Measurements from ENCODE around the gene CUL1. TPM values are rescaled to one million over a fixed set of nuclear protein-coding genes. Genes with fewer than 3 reads are reported as not detected.

CUL1 gene
- total RNA-seq, 6 experiments from 2014 or later = 42.9 to 50.9 (median 49.2) TPM

DNA sequence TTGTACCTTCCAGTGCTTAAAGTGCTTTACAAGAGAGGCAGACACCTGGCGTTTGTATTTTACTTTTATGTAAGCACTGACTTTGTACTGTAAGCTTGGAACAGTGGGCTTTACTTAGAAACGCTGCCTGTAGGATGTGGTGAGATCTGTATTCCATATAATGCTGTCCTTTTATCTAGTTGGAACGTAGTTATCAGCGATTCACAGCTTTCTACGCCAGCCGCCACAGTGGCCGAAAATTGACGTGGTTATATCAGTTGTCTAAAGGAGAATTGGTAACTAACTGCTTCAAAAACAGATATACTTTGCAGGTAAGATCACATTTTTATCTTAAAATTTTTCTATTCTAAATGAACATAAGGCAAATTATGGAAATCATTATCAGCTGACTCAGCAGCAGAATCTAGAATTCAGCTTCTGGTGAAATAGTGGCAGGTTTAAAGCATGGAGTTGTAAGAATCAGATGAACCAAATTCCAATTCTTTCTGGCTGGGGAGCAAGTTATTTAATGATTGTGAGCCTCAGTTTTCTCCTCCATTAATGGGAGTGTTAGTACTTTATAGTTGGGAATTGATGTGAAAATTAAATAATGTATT lies 91.5 kb downstream of the CUL1 start:
- peaks cover 58% of the 10 kb centered on the region for H3K36me3 Mint-ChIP-seq (ENCODE audit: low read depth)
- H3K27me3 Mint-ChIP-seq (ENCODE audit: insufficient read depth) = peaks cover 2% of the 10 kb centered on the region; the same call in 1 of the 2 replicates
- peaks cover 4% of the 10 kb centered on the region; the same call in 1 of the 2 replicates for H3K4me1 Mint-ChIP-seq (ENCODE audit: low read depth)
- no peak overlapping the region for H3K27ac Mint-ChIP-seq
- no peak for DNase-seq
- H3K9me3 Mint-ChIP-seq = no peaks in the 10 kb centered on the region
- no peak for TF ChIP-seq CTCF (IDR thresholded peaks at IDR 0.05)
- no peak overlapping the region for H3K4me3 Mint-ChIP-seq

DNA sequence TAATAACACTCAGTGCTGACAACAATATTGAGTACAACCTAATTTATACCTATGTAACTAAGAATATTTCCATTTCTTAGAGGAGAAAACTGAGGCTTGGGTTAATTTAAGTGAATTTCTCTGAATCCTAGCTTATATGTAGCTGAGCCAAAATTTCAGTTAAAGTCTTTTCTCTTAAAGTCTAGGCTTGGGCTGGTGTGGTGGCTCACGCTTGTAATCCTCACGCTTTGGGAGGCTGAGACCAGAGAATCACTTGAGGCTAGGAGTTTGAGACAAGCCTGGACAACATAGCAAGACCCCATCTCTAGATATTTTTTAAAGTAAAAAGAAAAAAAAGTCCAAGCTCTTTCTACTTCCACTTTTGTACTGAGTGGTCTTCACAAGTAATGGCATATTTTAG lies 92.1 kb downstream of the CUL1 start:
- H3K27ac Mint-ChIP-seq = no peak overlapping the region
- DNase-seq = no peak
- TF ChIP-seq CTCF (IDR thresholded peaks at IDR 0.05) = no peak
- no peak overlapping the region for H3K4me3 Mint-ChIP-seq
- peaks cover 1% of the 10 kb centered on the region; the same call in 1 of the 2 replicates for H3K27me3 Mint-ChIP-seq (ENCODE audit: insufficient read depth)
- H3K36me3 Mint-ChIP-seq (ENCODE audit: low read depth) = peaks cover 58% of the 10 kb centered on the region
- peaks cover 4% of the 10 kb centered on the region; the same call in 1 of the 2 replicates for H3K4me1 Mint-ChIP-seq (ENCODE audit: low read depth)
- no peaks in the 10 kb centered on the region for H3K9me3 Mint-ChIP-seq

DNA sequence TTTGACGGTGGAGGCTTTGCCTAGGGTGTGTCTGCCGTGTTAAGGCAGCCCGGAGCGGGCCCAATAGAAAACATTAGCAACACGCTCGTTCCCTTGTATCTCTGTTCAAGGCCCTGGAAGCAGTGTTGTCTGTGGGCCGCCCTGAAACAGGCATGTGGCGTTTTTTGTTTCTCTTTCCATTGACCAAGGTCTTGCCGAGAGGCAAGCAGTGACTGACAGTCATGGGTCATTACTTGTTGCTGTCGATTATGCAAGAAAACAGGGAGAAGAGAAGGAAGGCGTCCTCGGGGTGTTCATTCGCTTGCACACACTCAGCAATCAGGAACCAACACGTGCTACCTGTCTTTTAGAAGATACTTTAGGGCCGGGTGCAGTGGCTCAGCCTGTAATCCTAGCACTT lies 92.8 kb downstream of the CUL1 start:
- no peak overlapping the region for H3K27ac Mint-ChIP-seq
- H3K36me3 Mint-ChIP-seq (ENCODE audit: low read depth) = peaks cover 57% of the 10 kb centered on the region
- H3K27me3 Mint-ChIP-seq (ENCODE audit: insufficient read depth) = peaks cover 1% of the 10 kb centered on the region; the same call in 1 of the 2 replicates
- H3K4me3 Mint-ChIP-seq = no peak overlapping the region
- no peaks in the 10 kb centered on the region for H3K9me3 Mint-ChIP-seq
- H3K4me1 Mint-ChIP-seq (ENCODE audit: low read depth) = peaks cover 4% of the 10 kb centered on the region; the same call in 1 of the 2 replicates
- DNase-seq = no peak
- no peak for TF ChIP-seq CTCF (IDR thresholded peaks at IDR 0.05)

- H3K9me3 Mint-ChIP-seq = no peaks in the 10 kb centered on the region
- peaks cover 53% of the 10 kb centered on the region for H3K36me3 Mint-ChIP-seq (ENCODE audit: low read depth)
- H3K27me3 Mint-ChIP-seq (ENCODE audit: insufficient read depth) = peaks cover 1% of the 10 kb centered on the region; the same call in 1 of the 2 replicates
- peaks cover 4% of the 10 kb centered on the region; the same call in 1 of the 2 replicates for H3K4me1 Mint-ChIP-seq (ENCODE audit: low read depth)
- TF ChIP-seq CTCF (IDR thresholded peaks at IDR 0.05) = no peak
- peak overlapping the region; percentile 17; the same call in 1 of the 2 replicates for H3K27ac Mint-ChIP-seq
- no peak overlapping the region for H3K4me3 Mint-ChIP-seq
- DNase-seq = no peak
Observed at GRCh38 chr7:148793590-148793989, 94.9 kb downstream of the CUL1 start.

DNA sequence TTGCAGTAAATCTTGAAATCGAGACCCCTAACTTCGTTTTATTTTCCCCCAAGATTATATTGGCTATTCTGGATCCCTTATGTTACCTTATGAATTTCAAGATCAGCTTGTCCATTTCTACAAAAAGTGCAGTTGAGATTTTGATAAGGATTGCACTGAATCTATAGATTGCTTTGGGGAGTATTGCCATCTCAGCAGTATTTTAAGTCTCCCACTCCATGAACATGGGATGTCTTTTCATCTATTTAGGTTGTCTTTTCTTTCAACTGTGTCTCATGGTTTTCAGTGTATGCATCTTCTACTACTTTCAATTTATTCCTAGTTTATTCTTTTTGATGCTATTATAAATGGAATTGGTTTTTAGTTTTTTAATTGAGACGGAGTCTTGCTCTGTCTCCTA lies 95.8 kb downstream of the CUL1 start:
- no peak for TF ChIP-seq CTCF (IDR thresholded peaks at IDR 0.05)
- DNase-seq = no peak
- H3K27me3 Mint-ChIP-seq (ENCODE audit: insufficient read depth) = peaks cover 1% of the 10 kb centered on the region; the same call in 1 of the 2 replicates
- no peak overlapping the region for H3K4me3 Mint-ChIP-seq
- no peak overlapping the region for H3K27ac Mint-ChIP-seq
- peaks cover 53% of the 10 kb centered on the region for H3K36me3 Mint-ChIP-seq (ENCODE audit: low read depth)
- no peaks in the 10 kb centered on the region for H3K9me3 Mint-ChIP-seq
- peaks cover 4% of the 10 kb centered on the region; the same call in 1 of the 2 replicates for H3K4me1 Mint-ChIP-seq (ENCODE audit: low read depth)
